GM12891 (cell line): ENCODE results near the gene PI4KA.
"Not testable (repeated sequence)": the region's sequence is repeated elsewhere in the genome, so short reads cannot be mapped to it uniquely, and the experiment has no call there.

Source experiments
- PAX5 ChIP-seq: IDR thresholded peaks from 2 replicates; pipeline ENCODE4 v1.6.1; 2011; ENCODE audit warnings: low read length, moderate library complexity, mild to moderate bottlenecking; ENCODE audit not compliant: insufficient read depth, severe bottlenecking
- POLR2A ChIP-seq: IDR thresholded peaks from 2 replicates; pipeline ENCODE4 v1.6.1; 2011; ENCODE audit warnings: low read depth, low read length, control low read depth
- POLR2AphosphoS5 ChIP-seq: IDR thresholded peaks from 2 replicates; pipeline ENCODE4 v1.6.1; 2011; ENCODE audit warnings: low read depth, low read length, control low read depth
- POU2F2 ChIP-seq: IDR thresholded peaks from 2 replicates; pipeline ENCODE4 v1.6.1; 2011; ENCODE audit warnings: low read depth, mild to moderate bottlenecking, control low read depth, low read length, moderate library complexity
- SPI1 ChIP-seq: IDR thresholded peaks from 2 replicates; pipeline ENCODE4 v1.6.1; 2011; ENCODE audit warnings: low read depth, low read length, control low read depth
- TAF1 ChIP-seq: IDR thresholded peaks from 2 replicates; pipeline ENCODE4 v1.6.1; 2011; ENCODE audit warnings: low read depth, low read length, control low read depth

DNA sequence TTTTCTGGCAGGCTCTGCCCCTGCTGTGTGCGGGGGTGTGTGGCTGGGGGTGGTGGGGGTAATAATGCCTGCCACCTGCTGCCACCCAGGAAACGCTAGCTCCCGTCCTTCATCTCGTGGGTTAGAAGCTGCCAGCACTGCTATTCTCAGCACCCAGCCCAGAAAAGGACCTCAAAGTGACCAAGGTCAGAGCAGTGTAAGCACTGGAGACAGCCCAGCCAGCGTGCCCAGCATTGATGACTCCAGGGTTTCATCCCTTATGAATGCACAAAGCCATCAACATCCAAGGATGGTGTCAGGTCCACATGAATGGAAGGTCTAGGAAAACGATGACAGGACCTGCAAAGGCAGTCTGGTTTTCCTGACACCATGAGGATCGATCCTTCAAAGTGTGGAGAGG lies 140.6 kb downstream of the PI4KA start:
- not testable (repeated sequence) for TF ChIP-seq PAX5, POLR2AphosphoS5, POLR2A, TAF1, SPI1, POU2F2
